Right ventricle myocardium inferior (tissue), 1 donor: Measurements from ENCODE around the gene ADCYAP1R1. TPM values are rescaled to one million over a fixed set of nuclear protein-coding genes. Genes with fewer than 3 reads are reported as not detected.

Source experiments
- ATAC-seq: fragments of 200-7000 bp; cut with Tn5 transposase; one replicate; pipeline ENCODE4 v1.9.1; 2020; ENCODE audit warnings: mild to moderate bottlenecking, moderate library complexity
- DNase-seq: peaks from one replicate; pipeline ENCODE4 v3.0.0; 2021; ENCODE audit errors: missing footprints
- intact Hi-C: fragments of 100-400 bp; cut with DNase I; formaldehyde crosslinking; loops from one replicate; pipeline ENCODE4 v1.11.0; 2022
- total RNA-seq: library from RNA; stranded (reverse); fragmentation: NEBNext Ultra II Directional; extraction: Animal tissue kit (Norgen Biotek cat#: 25700); gene quantifications from one replicate; pipeline ENCODE4 v1.2.1, GENCODE V29; 2021
- donor health status: DM: no; HTN: yes; CAD: no; lungs with severe emphysema.

The ADCYAP1R1 gene
- total RNA-seq, 1 donor from 2014 or later = 5.8 TPM

- no peak for ATAC-seq
- intact Hi-C loops = no loop called here
- DNase-seq = no peak
Observed at GRCh38 chr7:31029251-31030042, 22.7 kb upstream of the ADCYAP1R1 start.

DNA sequence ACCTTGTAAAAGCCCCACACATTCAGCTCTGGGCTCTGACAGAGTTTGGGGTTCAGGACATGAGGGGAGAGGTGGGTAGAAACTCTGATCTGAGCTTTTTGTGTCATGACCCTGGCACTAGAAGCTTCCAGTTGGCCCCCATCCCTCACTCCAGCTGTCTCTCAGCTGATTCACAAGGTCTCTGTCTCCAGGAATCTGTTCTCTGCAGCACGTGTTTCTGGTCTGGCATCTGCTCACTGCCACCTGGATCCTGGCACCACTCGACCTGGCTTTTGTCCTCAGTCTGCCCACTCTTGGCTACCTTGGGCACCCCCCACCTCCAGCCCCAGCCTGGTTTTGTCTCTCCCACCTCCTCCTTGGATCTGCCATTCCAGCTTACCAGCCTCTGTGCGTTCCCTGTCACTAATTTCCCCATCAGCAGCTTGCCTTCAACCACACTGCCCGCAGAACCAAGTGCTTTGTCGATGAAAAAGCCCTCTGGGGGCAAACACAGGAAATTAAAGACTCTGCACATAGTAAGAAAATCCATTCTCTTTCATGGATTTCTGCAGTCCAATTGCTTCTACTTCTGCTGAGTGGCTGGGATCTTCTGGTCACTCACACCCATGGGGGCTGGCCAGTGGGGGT, 18.3 kb upstream of the ADCYAP1R1 start:
- intact Hi-C loops = no loop called here
- DNase-seq = no peak
- ATAC-seq = no peak

DNA sequence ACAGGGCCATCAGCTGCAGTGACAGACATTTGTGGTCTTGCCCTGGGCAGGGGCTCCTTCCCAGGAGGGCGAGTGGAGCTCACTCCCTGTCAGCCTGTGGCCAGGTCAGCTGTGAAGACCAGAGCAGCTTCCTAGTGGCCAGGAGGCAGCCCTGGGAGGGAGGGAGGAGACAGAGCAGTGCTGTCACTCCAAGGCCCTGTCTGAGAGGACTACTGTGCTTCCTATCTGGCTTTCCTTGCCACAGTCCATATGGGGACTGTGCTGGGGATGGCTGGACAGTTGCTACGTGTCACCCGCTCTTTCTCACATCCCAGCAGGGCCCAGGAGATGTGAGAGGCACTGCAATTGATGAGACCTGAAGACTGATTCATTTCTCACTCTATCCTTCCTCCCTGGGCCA, 15.2 kb upstream of the ADCYAP1R1 start:
- ATAC-seq (no peak), DNase-seq (no peak)
- intact Hi-C loops = no loop called here

GRCh38 chr7:31043051-31043471, 9.0 kb upstream of the ADCYAP1R1 start:
- DNase-seq (no peak), ATAC-seq (no peak)
- intact Hi-C loops = no loop called here

- intact Hi-C loops = no loop called here
- no peak for DNase-seq
- no peak for ATAC-seq
Observed at GRCh38 chr7:31044529-31044928, 7.6 kb upstream of the ADCYAP1R1 start.

DNA sequence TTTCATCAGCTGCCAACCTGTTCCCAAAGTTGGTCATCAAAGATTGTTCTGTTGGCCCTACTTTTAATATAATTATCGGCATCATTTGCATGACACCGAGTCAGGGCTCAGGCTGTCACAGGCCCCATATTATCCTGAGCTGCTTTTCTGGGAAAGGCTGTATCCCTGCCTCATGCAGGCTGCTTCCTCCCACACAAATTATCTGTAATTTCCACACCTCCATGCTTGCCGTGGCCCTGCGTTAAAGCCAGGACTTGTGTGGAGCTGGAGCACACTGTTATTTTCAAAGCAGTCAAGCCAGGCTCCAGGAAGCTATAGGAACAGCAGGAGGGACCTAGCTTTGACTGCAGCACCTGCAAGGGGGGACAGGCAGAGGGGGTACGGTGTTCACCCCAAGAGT, 5.4 kb upstream of the ADCYAP1R1 start:
- intact Hi-C loops = no loop called here
- no peak for DNase-seq
- ATAC-seq = no peak

DNA sequence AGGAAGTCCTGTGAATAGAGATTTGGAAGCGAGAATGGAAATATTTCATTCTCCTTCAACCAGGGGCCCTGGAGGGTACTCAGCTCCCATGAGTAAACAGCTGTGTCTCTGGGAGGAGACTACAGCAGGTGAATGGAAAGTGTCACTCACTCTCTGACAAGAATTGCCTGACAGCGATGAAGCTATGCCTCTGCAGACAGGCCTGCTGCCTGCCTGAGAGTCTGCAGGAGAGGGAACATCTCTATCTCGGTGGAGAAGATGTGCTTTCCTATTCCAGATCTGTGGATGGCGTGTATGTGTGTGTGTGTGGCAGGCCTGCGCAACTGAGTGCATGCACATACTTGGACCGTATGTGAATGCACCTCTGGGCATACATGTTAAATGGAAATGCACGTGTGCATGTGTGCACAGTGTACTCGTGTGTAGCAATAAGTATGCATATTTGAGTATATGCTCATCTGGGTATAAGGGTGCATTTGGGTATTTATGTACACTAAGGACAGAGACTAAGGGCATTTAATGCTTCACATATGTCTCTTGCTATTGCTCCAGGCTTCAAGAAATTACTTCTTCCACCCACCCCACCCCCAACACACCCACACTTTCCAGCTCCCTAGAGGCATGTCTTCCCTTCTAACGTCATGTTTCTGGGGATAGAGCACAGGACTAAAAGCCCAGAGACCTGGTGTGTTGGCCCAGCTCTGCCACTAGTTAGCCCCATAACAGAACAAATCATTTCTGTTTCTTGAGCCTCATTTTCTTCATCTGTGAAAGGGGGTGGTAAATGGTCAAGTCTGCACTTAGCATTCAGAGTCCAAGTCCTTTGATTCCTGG, 4.6 kb upstream of the ADCYAP1R1 start:
- ATAC-seq = no peak
- DNase-seq = no peak
- intact Hi-C loops = no loop called here

DNA sequence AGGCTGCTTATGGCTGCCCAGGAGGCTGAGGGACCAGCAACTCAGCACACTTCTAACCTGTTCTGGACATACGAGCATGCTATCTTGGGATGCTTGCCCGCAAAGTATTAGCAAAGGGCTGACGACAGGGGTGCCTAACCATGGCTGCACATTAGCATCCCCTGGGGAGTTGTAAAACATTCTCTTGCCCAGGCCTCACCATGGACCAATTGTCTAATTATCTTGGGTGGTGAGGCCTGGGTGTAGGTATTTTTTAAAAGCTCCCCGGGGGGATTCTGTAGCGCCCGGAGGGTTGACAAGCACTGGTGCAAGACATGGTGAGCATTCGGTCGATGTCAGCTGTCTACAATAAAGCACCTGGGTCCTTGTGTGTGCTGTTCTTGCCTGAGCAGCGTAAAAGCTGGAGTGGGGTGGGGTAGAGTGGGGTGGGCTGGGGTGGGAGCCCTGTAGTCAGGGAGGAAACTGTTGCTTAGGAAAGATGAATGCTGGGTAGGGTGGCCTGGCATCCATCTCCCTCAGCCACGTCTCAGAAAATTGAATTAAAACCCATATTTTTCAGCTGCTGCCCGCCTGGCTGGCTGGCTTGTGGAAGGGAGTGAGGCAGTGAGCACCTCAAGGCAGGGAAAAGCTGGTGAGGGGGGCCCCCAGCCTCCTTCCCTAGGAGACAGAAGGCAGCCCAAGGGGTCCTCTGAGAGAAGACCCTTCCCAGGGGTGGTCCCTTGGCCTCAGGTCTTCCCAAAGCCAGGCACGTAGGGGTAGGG, 2.9 kb upstream of the ADCYAP1R1 start:
- no peak for ATAC-seq
- DNase-seq = no peak
- intact Hi-C loops = no loop called here

- ATAC-seq = no peak
- intact Hi-C loops = loop anchor here (5.0 kb wide), 1 partner anchor 45 kb away; no protein-coding TSS in a partner anchor
- DNase-seq = no peak
Observed at GRCh38 chr7:31052487-31052840, 356 bp downstream of the ADCYAP1R1 start.

GRCh38 chr7:31052841-31053601, 913 bp downstream of the ADCYAP1R1 start:
- ATAC-seq (no peak), DNase-seq (no peak)
- intact Hi-C loops = loop anchor here (5.0 kb wide), 1 partner anchor 46 kb away; no protein-coding TSS in a partner anchor

DNA sequence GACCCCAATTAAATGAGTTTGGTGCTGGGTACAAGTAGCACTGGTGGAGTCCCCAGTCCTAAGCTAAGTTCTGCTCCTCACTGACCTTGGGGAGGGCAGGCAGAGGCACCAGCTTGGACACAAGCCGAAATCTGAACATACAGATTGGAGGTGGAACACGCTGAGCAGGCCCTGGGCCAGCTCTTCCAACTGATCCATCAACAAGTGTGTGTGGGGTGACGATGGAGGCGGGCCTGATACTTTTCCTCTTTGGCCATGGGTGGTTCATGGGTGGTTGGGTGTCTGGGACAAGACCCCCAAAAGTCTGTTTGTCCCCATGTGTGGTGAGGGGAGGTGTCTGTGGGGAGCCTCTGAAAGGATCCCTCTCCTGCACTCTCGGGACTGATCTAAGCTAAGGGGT, 1.9 kb downstream of the ADCYAP1R1 start:
- DNase-seq (no peak), ATAC-seq (no peak)
- intact Hi-C loops = loop anchor here (5.0 kb wide), 1 partner anchor 47 kb away; no protein-coding TSS in a partner anchor

- intact Hi-C loops = loop anchor here (5.0 kb wide), 3 partner anchors 47 to 68 kb away; no protein-coding TSS in a partner anchor
- DNase-seq (no peak), ATAC-seq (no peak)
Observed at GRCh38 chr7:31054608-31055278, 2.6 kb downstream of the ADCYAP1R1 start.

GRCh38 chr7:31055471-31055870, 3.4 kb downstream of the ADCYAP1R1 start:
- DNase-seq = peak; percentile 9
- ATAC-seq = no peak
- intact Hi-C loops = loop anchor here (5.0 kb wide), 2 partner anchors 67 to 68 kb away; no protein-coding TSS in a partner anchor

- intact Hi-C loops = loop anchor here (5.0 kb wide), 2 partner anchors 65 to 70 kb away; no protein-coding TSS in a partner anchor
- DNase-seq (no peak), ATAC-seq (no peak)
Observed at GRCh38 chr7:31056775-31057346, 4.8 kb downstream of the ADCYAP1R1 start.

DNA sequence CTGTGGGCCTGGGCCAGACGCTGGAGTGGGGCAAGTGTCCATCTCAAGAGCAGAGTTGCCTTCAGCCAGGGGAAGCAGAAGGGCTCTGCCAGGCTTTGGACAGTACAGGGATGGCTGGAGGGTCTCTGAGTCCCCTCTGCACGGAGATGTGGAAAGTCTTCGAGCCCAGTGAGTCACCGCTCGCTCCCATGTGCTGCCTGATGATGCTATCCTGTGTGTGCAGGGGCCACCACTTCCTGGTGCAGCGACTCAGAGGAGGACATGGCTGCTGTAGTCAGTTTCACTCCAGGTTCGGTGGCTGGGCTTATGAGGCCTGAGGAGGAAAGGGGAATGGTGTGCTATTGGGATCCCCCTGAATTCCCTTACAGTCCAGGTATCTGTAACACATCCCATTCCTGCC, 6.0 kb downstream of the ADCYAP1R1 start:
- intact Hi-C loops = loop anchor here (5.0 kb wide), 2 partner anchors 64 to 71 kb away; no protein-coding TSS in a partner anchor

DNA sequence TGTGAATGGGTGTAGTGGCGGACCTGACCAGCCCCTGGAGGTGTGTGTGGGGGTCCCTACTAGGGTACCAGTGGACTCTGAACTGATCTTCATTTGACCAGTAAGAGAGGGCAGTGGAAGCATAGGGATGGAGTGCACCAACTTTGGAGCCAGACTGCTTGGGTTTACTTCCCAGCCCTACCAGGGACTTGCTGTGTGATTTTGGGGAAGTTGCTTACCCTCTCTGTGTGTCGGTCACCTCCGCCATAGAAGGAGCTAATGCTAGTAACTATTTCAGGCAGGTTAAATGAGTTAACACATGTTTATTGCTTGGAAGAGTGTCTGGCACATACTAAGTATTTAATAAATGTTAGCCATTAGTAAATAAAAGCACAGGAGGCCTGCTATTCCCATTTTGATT, 6.6 kb downstream of the ADCYAP1R1 start:
- DNase-seq = no peak
- intact Hi-C loops = loop anchor here (5.0 kb wide), 2 partner anchors 64 to 71 kb away; no protein-coding TSS in a partner anchor

More for the DNA sequence above, 6.0 kb downstream of the ADCYAP1R1 start:
- no peak for ATAC-seq
- DNase-seq = peak; percentile 22

DNA sequence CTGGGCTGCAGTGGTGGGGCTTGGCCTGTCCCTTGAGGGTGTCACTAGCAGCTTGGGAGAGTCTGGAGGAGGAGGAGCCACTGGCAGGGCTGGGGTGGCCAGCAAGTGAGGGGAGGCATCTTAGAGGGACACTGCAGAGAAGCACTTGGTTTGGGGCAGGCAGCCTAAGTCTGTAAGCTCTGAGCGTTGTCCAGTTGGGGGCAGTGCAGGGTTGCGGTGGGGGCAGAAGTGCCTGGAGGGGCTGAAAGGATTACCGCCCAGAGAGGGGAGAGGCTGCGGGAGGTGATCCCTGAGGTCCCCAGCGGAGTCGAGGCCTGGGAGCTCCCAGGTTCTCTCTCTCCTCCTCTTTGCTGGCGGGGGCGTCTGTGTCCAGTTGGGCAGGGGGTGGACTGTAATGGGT, 7.4 kb downstream of the ADCYAP1R1 start:
- intact Hi-C loops = loop anchor here (5.0 kb wide), 2 partner anchors 63 to 72 kb away; no protein-coding TSS in a partner anchor
- peak; percentile 45 for DNase-seq
- peak; percentile 24 for ATAC-seq

More for the DNA sequence above, 6.6 kb downstream of the ADCYAP1R1 start:
- ATAC-seq = no peak
